ENCODE measurements around the gene CBLIF.
"Not testable (repeated sequence)": the region's sequence is repeated elsewhere in the genome, so short reads cannot be mapped to it uniquely, and the experiment has no call there.

Gene CBLIF

GRCh38 chr11:59848439-59848838 lies 3.1 kb upstream of the CBLIF start:
- not testable (repeated sequence) for DNase-seq (ENCODE audit: low read depth in 2 of 2, low spot score in 1 of 2)

GRCh38 chr11:59847626-59848025 lies 2.3 kb upstream of the CBLIF start:
- no peak for DNase-seq (ENCODE audit: low read depth in 2 of 2, low spot score in 1 of 2)

DNA sequence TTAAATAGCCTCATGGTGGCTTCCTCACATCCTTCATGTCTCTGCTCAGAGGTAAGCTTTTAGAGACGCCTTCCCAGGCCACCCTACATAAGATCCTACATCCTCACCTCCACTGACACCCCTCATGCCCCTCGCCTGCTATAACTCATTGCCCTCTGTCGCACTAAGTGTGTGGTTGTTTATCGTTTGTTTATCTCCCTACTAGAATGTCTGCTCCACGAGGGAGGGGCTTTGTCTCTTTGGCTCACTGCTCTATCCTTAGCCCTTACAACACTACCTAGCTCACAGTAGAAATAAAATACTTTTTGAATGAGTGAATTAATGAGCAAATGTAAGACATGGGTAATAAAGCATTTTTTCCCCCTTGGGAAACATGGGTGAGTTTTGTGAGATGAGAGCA lies 1.3 kb upstream of the CBLIF start:
- DNase-seq (ENCODE audit: low read depth in 2 of 2, low spot score in 1 of 2) = no peak

DNA sequence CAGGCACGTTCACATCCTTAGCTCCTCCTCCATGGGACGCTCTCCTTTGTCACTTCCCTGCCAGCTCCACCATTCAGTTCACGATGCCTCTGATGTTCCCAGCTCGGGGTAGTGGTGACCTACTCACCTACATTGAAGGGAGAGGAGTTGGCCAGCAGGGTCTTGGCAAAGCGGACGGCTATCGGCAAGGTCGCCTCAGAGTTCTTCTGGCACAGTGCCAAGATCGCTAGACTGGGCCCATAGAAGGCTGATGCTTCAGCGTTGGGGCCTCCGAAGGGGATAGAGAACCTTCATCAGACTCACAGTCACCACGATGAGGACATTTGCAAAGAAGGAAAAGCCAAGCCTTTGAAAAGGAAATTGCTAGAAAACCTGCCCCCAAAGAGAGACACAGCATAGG lies 3.0 kb downstream of the CBLIF start:
- no peak for DNase-seq (ENCODE audit: low read depth in 2 of 2, low spot score in 1 of 2)

DNA sequence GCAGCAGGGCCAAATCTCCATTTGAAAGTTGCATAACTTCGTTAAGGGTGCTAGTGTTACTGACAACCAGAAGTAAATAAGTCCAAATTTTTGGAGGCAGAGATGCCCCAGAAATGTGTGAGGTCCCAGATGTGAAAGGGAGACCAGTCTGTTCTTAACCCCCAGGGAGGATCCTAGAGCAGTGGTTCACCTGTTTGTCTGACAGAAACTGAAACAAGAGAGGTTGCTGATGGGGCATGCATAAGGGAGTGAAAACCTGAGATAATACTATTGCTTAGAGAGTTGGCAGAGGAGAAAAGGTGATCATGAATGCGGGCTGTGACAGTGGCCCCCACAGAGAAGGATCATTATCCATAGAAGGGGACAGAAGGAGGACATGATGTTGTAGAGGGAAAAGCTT lies 3.8 kb downstream of the CBLIF start:
- DNase-seq (ENCODE audit: low read depth in 2 of 2, low spot score in 1 of 2) = no peak

GRCh38 chr11:59839615-59840014 lies 5.7 kb downstream of the CBLIF start:
- DNase-seq (ENCODE audit: low read depth in 2 of 2, low spot score in 1 of 2) = no peak

- no peak for DNase-seq (ENCODE audit: low read depth in 2 of 2, low spot score in 1 of 2)
Measured at GRCh38 chr11:59833602-59834001, 11.7 kb downstream of the CBLIF start.

DNA sequence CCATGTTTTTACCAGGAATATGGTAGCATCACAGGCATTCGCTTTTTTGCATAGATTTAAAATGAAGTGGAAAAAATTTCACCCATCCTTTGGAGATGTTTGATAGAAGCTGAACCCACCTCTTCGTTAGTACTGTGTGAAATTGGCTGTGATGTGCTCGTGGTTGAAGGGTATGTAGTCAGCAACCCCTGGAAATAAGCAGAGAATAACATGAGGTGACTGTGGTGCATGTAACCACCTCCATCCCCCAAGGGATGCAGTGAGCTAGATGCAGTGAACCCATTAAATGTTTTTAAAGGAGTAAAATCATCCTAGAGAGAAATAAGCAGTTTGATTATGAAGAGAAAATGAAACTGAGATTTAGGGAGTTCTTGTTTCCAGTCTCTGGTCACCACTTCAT lies 15.9 kb downstream of the CBLIF start:
- DNase-seq (ENCODE audit: low read depth in 2 of 2, low spot score in 1 of 2) = no peak

GRCh38 chr11:59822989-59823566 lies 22.2 kb downstream of the CBLIF start:
- DNase-seq (ENCODE audit: low read depth in 2 of 2, low spot score in 1 of 2) = no peak

- DNase-seq (ENCODE audit: low read depth in 2 of 2, low spot score in 1 of 2) = no peak
Measured at GRCh38 chr11:59818572-59818971, 26.7 kb downstream of the CBLIF start.

DNA sequence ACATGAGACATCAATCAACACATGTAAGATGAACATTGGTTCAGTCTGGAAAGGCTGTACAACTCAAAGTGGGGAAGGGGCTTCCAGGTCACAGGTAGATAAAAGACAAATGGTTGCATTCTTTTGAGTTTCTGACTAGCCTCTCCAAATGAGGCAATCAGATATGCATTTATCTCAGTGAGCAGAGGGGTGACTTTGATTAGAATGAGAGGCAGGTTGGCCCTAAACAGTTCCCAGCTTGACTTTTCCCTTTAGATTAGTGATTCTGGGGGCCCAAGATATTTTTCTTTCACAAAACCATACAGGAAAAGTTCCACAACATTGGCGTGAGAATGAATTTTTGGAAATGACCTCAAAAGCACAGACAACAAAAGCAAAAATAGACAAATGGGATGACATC lies 28.9 kb downstream of the CBLIF start:
- not testable (repeated sequence) for DNase-seq (ENCODE audit: low read depth in 2 of 2, low spot score in 1 of 2)

GRCh38 chr11:59815754-59816153 lies 29.5 kb downstream of the CBLIF start:
- DNase-seq (ENCODE audit: low read depth in 2 of 2, low spot score in 1 of 2) = no peak

DNA sequence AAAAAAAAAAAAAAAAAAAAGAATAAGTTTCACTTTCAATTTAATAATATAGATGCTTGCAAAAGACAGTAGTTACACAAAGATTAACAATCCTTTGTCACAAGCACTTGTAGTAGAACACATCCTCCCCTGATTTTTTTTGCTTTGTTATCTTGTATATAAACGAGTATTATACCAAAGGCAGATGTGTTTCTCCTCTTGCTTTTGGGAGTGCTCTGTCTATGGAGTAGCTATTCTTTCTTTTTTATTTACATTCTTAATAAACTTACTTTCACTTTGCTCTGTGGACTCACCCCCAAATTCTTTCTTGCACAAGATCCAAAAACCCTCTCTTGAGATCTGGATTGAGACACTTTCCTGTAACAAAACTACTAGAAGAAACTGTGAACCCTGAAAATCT lies 31.3 kb downstream of the CBLIF start:
- no peak for DNase-seq (ENCODE audit: low read depth in 2 of 2, low spot score in 1 of 2)

GRCh38 chr11:59813364-59813763 lies 31.9 kb downstream of the CBLIF start:
- no peak for DNase-seq (ENCODE audit: low read depth in 2 of 2, low spot score in 1 of 2)

DNA sequence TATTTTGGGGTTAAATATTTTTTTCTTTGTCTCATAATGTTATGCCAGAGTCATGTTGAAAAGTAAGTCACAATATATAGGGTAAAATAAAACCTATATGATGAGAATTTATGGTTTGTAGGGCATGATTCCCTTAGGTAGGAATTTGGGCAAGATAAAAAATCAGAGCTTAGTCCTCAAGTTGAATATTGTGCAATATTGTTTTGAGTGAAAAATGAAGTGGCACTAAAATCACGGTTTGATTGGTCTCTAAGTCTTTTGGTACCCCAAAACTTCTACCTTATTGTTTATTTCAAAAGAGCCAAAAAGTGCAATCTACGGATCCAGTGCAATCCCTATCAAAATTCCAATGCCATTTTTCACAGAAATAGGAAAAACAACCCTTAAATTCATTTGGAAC lies 33.1 kb downstream of the CBLIF start:
- no peak for DNase-seq (ENCODE audit: low read depth in 2 of 2, low spot score in 1 of 2)

DNA sequence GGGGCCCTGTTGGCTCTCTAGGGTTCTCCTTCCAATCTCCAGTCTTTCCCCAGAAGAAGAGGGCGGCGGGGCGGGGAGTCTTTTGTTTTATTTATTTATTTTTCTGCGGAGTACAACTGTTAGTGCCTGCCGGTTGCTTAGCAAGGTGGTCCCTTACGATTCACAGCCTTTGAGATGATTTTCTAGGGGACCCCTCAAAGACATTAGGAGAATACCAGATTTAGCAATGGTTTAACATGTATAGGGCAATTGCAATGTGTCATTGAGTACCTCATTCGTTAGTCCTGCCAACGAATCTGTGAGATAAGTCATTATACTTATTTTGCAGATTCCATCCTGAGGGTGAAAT lies 34.4 kb downstream of the CBLIF start:
- DNase-seq (ENCODE audit: low read depth in 2 of 2, low spot score in 1 of 2) = no peak

GRCh38 chr11:59810189-59810910 lies 34.9 kb downstream of the CBLIF start, which contains the start of gene MRPL16:
TSS of gene MRPL16 (minus strand) at chr11:59810778. CDS start at chr11:59810658, 120 bp downstream.
- peak; percentile 79 to 81 for DNase-seq (ENCODE audit: low read depth in 2 of 2, low spot score in 1 of 2)

GRCh38 chr11:59807047-59807610 lies 38.2 kb downstream of the CBLIF start:
- no peak for DNase-seq (ENCODE audit: low read depth in 2 of 2, low spot score in 1 of 2)

DNA sequence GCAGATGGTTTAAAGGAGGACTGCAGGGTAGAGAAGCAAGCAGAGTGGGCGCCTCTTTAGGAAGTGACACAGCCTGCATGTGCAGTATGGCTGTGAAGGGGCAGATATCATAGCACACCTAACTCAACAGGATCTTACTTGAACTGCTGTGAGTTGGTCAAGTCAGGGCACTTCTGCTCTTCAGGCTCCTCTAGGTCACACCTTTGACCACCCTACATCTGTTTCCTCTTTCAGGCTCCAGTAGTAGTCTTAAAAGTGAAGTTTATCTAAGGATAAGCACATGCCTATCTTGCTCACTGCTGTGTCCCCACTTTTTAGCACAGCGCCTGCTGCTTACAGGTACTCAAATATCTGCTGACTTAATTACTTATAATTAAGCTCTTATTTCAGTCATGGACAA lies 41.2 kb downstream of the CBLIF start:
- no peak for DNase-seq (ENCODE audit: low read depth in 2 of 2, low spot score in 1 of 2)

GRCh38 chr11:59802639-59803176 lies 42.6 kb downstream of the CBLIF start:
- peak in 1 of 2 donors; percentile 22 for DNase-seq (ENCODE audit: low read depth in 2 of 2, low spot score in 1 of 2)

DNA sequence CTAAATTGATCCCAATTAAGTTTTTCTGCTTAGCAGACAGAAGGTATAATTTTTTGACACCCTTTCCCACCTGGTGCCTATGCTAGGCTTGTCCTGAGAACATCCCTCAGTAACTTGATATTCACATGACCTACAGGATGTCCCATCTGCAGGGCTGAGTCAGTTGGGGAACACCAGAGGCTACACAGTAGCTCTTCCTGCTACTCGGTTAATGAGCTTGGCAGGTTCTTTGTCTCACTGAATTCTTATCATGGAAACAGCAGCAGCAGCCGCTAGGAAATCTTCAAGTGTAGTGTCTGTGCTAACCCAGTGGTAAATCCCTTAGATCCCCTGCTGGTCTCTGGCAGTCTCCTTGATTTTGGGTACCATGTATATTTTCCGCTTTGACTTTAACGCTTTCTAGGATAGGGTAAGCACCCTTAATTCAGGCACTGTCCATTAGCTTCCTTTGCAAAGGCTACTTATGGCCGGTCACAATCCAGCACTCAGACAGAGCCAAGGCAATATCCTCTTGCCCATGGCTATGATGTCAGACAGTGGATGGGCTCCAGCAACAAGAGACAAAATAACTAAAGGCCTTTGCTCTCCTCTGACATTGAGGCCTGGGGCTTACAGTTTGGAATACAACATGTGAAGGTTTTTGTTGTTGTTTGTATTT lies 43.2 kb downstream of the CBLIF start:
- DNase-seq (ENCODE audit: low read depth in 2 of 2, low spot score in 1 of 2) = no peak

- DNase-seq (ENCODE audit: low read depth in 2 of 2, low spot score in 1 of 2) = no peak
Measured at GRCh38 chr11:59801160-59801706, 44.1 kb downstream of the CBLIF start.
